SHP77 (cell line): ENCODE data around the gene FOXQ1.

Experiments
- DNase-seq, 2 experiments: peaks; one replicate each; lab custom pipeline; 2025; lab: John Stamatoyannopoulos, UW

The FOXQ1 gene

GRCh38 chr6:1363298-1363697 lies 51.4 kb downstream of the FOXQ1 start:
- DNase-seq = no peak

GRCh38 chr6:1363729-1364572 lies 52.1 kb downstream of the FOXQ1 start:
- DNase-seq = no peak
